ENCODE results near the gene CDK11B. TPM values are rescaled to one million over a fixed set of nuclear protein-coding genes. Genes with fewer than 3 reads are reported as not detected.
"Not testable (repeated sequence)": the region's sequence is repeated elsewhere in the genome, so short reads cannot be mapped to it uniquely, and the experiment has no call there.

CDK11B gene
- 10 to 100 TPM; 36.8 to 47.7 (median 42.4) TPM for polyA plus RNA-seq (ENCODE audit: insufficient read length in 4 of 4)

DNA sequence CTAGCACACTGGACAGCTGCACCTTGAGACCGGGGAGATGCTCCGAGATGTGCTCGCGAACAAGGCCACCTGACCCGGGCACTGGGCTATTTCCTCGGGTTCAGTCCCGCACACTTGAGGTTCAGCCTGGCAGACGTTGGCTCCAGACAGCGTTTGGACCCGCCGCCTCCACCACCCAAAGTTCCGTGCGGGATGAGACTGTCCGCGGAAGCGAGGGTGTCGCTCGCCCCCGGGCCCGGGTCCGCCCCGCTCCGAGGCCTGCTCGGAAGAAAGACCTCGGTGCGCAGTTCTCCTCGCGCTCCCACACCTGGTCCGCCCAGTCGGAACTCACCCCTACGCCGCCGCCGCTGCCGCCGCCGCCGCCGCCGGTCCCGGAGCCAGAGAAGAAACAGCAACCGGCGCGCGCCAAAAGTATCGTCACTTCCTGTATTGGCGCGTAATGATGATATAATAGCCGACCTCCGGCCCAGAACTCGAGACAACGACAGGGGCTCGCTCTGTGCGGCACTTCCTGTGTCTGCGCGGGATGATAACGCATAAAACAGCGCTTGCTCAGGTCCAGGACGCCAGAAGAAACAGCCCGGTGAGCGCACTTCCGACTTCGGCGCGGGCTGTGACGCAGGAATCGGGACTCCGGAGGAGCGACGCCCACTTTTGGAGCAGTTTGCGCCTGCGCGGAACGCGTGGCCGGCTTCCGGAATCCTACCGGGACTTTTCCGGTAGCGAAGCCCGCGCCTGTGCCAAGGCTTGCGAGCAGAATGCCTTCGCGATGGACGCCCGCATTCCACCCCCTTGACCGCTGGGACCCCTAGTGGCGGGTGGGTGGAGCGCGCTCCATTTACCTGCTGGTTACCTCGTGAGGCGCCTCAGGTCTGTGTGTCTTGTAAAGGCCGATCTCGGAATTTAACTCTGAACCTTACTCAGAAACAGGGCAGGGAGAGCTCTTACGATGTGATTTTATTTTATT is at the start of gene CDK11B:
Gene CDK11B (minus strand): TSS at position 422 of the 967 bp plus-strand sequence. CDS start 1,519 bp downstream, outside the sequence.
- peak; percentile 86 to 94 (median 88) for DNase-seq (ENCODE audit: low read depth in 4 of 4, low spot score in 2 of 4)

GRCh38 chr1:1707897-1708296 is 49.1 kb upstream of the CDK11B start:
- DNase-seq (ENCODE audit: low read depth in 4 of 4, low spot score in 2 of 4) = not testable (repeated sequence)

GRCh38 chr1:1707241-1707640 is 48.4 kb upstream of the CDK11B start:
- not testable (repeated sequence) for DNase-seq (ENCODE audit: low read depth in 4 of 4, low spot score in 2 of 4)

DNA sequence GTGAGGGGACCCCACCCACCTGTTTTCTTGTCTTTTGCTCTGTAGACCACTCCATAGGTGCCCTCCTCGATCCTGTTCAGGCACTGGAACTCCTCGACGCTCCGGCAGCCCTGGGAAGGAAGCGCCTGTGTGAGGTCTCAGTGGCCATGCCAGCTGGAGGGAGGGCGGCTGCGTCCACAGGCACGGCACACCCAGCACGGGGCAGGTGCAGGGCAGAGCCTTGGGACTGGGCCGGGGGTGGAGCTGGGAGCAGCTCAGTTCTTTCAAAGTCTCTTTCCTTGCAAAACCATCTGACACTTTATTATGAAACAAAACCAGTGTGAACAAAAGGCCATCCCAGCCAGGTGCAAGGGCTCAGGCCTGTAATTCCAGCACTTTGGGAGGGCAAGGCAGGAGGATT is 46.8 kb upstream of the CDK11B start:
- DNase-seq (ENCODE audit: low read depth in 4 of 4, low spot score in 2 of 4) = not testable (repeated sequence)

GRCh38 chr1:1704284-1704957 is 45.6 kb upstream of the CDK11B start:
- DNase-seq (ENCODE audit: low read depth in 4 of 4, low spot score in 2 of 4) = not testable (repeated sequence)

DNA sequence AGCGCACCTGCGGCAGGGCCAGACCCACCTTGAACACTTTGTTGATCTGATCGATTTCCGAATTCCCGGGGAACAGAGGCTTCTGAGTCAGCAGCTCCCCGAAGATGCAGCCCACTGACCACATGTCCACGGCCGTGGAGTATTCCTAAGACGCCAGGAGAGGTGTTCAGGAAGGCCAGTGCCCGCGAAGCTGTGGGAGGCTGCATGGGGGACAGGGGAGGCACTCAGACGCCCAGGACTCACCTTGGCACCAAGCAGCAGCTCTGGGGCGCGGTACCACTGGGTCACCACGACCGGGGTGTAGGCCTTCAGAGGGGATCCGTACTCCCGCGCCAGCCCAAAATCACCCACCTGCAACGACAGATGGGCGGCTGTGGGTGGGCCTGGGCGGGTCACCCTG is 45.0 kb upstream of the CDK11B start:
- no peak for DNase-seq (ENCODE audit: low read depth in 4 of 4, low spot score in 2 of 4)

GRCh38 chr1:1702506-1702905 is 43.7 kb upstream of the CDK11B start:
- not testable (repeated sequence) for DNase-seq (ENCODE audit: low read depth in 4 of 4, low spot score in 2 of 4)

DNA sequence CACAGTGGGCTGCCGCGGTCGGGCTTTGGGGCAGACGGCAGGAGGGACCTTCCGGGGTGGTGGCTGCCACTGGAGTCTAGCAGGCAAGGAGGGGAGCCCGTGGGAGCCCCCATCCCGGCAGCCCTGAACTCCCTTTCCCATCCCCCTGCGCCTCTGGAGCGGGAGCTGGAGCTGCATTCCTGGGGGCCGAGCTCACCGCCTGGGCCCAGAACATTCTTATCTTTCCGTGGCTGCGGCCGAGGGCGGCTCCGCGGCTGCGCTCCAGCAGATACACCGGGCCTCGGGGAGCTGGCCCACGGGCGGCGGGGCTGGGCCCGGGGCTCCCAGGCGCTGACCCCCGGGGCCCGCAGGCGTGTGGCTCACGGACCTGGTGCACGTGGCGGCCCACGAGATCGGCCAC is 41.8 kb upstream of the CDK11B start:
- not testable (repeated sequence) for DNase-seq (ENCODE audit: low read depth in 4 of 4, low spot score in 2 of 4)

DNA sequence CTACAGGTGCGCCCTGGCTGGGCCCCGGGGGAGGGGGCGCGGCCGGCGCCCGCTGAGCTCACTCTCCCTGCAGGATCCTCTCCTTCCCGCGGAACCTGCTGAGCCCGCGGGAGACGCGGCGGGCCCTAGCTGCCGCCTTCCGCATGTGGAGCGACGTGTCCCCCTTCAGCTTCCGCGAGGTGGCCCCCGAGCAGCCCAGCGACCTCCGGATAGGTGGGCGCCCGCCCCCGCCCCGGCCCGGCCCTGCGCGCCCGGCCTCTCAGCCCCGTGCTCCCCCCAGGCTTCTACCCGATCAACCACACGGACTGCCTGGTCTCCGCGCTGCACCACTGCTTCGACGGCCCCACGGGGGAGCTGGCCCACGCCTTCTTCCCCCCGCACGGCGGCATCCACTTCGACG is 41.3 kb upstream of the CDK11B start:
- not testable (repeated sequence) for DNase-seq (ENCODE audit: low read depth in 4 of 4, low spot score in 2 of 4)

DNA sequence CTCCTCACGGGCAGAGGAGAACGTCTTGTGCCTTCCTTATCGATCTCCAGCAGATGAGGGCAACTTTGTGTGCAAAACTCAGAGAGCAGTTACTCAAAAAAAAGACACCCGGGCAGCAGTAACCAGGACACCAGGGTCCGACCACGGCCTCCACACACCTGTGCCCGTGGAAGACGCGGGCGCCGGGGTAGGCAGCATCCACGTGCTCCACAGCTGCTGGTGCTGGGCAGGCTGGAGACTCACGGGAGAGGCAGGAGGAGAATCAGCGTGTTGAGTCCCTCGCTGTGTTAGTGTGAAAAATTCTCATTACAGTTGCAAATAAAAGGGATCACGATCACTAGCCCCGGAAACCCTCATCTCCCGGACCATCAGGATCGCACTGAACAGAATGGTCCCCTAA is 40.3 kb upstream of the CDK11B start:
- DNase-seq (ENCODE audit: low read depth in 4 of 4, low spot score in 2 of 4) = not testable (repeated sequence)

GRCh38 chr1:1697358-1698183 is 38.8 kb upstream of the CDK11B start:
- not testable (repeated sequence) for DNase-seq (ENCODE audit: low read depth in 4 of 4, low spot score in 2 of 4)

DNA sequence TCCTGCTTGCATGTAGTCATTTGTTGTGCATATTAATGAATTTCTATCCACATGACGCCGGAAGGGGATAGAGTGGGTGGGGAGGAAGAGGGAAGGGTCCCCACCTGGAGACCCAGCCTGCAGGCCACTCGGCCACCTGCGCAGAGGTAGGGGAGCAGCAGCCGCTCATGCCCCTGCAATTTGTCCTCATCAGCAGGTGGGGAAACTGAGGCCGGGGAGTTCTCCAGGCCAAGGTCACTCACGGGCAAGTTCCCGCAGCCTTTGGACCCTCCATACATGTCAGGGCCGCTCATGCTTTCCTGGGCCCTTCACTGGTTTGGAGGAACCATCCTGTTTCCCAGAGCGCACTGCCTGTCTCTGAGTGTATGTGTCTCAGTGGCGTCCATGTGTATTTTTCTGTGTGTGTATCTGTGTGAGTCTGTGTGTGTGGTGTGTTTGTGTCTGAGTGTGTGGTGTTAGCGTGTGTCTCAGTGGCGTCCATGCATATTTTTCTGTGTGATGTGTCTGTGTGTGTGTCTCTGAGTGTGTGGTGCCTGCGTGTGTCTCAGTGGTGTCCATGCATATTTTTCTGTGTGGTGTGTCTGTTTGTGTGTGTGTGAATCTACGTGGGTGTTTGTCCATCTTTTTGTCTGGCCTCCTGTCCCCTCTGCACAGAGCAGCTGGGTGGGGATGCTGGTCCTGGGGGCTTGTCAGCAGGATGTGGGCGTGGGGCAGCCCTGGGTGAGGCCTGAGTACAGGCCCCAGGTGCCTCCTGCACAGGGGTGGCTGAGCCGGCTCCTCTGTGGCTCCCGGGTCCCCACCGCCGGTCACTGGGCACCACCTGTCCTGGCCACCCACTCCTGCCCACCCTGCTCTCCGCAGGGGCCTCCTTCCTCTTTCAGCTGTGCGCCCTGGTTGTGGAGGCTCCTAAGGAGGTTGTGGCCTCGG is 37.9 kb upstream of the CDK11B start:
- DNase-seq (ENCODE audit: low read depth in 4 of 4, low spot score in 2 of 4) = not testable (repeated sequence)

GRCh38 chr1:1692714-1693647 is 34.2 kb upstream of the CDK11B start, which contains the start of gene SLC35E2B:
SLC35E2B (minus strand) TSS chr1:1692795; CDS start chr1:1676699, 16,096 bp downstream.
- DNase-seq (ENCODE audit: low read depth in 4 of 4, low spot score in 2 of 4) = peak; percentile 63 to 90 (median 73)

- peak; percentile 7 to 25 (median 20) for DNase-seq (ENCODE audit: low read depth in 4 of 4, low spot score in 2 of 4)
Measured at GRCh38 chr1:1692324-1692713, 33.5 kb upstream of the CDK11B start.

DNA sequence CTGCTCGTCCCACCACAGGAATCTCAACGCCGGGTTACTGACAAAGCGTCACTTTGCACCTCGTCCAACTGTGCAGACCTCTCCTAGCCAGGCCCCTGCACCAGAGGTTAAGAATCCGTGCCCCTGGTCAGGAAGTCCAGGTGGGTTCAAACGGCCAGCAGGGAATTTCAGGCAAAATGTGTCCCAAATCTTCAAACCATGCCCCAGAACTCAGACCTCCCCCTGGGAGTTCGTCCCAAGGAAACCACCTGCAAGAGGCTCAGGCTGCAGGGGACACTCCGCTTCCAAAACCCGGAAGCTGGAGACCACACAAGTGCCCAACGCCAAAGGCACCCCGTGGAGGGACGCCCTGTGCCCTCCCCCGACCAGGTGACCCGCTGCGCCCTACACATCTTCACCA is 32.6 kb upstream of the CDK11B start:
- not testable (repeated sequence) for DNase-seq (ENCODE audit: low read depth in 4 of 4, low spot score in 2 of 4)

DNA sequence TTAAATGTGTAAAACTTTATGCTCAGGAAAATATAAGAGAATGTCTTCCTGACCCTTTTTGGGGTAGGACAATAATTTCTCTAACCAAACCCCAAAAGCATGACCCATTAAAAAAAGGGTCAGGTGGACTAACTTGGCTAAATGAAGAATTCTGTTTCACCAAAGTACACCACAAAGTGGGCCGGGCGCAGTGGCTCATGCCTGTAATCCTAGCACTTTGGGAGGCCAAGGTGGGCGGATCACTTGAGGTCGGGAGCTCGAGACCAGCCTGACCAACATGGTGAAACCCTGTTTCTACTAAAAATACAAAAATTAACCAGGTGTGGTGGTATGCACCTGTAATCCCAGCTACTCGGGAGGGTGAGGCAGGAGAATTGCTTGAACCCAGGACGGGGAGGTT is 30.7 kb upstream of the CDK11B start:
- not testable (repeated sequence) for DNase-seq (ENCODE audit: low read depth in 4 of 4, low spot score in 2 of 4)

GRCh38 chr1:1687846-1688245 is 29.0 kb upstream of the CDK11B start:
- DNase-seq (ENCODE audit: low read depth in 4 of 4, low spot score in 2 of 4) = no peak

- DNase-seq (ENCODE audit: low read depth in 4 of 4, low spot score in 2 of 4) = no peak
Measured at GRCh38 chr1:1684031-1684681, 25.4 kb upstream of the CDK11B start.
